SK-N-SH treated with all-trans-retinoic acid at 6 μM for 48 hours (cell line): Measurements from ENCODE around the gene DEPP1.

Source experiments
- ARNTL ChIP-seq: fragments of 450-650 bp; formaldehyde crosslinking; IDR thresholded peaks from 2 replicates; pipeline ENCODE4 v1.5.0; 2020; ENCODE audit warnings: low read depth, mild to moderate bottlenecking, moderate library complexity, borderline replicate concordance
- BACH2 ChIP-seq: fragments of 250-450 bp; sonication (Bioruptor Pico); IDR thresholded peaks from 2 replicates; pipeline ENCODE4 v1.9.0; 2021; ENCODE audit warnings: mild to moderate bottlenecking, borderline replicate concordance
- ESRRG ChIP-seq: fragments of 250-450 bp; sonication (Bioruptor Pico); IDR thresholded peaks from 2 replicates; pipeline ENCODE4 v1.6.1; 2021; ENCODE audit warnings: mild to moderate bottlenecking
- SNAI2 ChIP-seq: fragments of 250-450 bp; sonication (Bioruptor Pico); IDR thresholded peaks from 2 replicates; pipeline ENCODE4 v1.5.0; 2020; ENCODE audit warnings: mild to moderate bottlenecking, moderate library complexity
- TCF4 ChIP-seq: fragments of 250-450 bp; sonication (Bioruptor Pico); IDR thresholded peaks from 2 replicates; pipeline ENCODE4 v1.8.0; 2021; ENCODE audit warnings: mild to moderate bottlenecking, moderate library complexity, borderline replicate concordance
- TOX ChIP-seq: fragments of 250-450 bp; sonication (Bioruptor Pico); IDR thresholded peaks from 2 replicates; pipeline ENCODE4 v1.8.0; 2021; ENCODE audit warnings: mild to moderate bottlenecking, moderate library complexity, borderline replicate concordance
- ZFP3 ChIP-seq: fragments of 250-450 bp; sonication (Bioruptor Pico); IDR thresholded peaks from 2 replicates; pipeline ENCODE4 v1.5.0; 2020; ENCODE audit warnings: mild to moderate bottlenecking, moderate library complexity
- ZFP30 ChIP-seq: fragments of 450-650 bp; formaldehyde crosslinking; IDR thresholded peaks from 2 replicates; pipeline ENCODE4 v1.5.0; 2022; ENCODE audit warnings: mild to moderate bottlenecking, moderate library complexity
- ZNF565 ChIP-seq: fragments of 450-650 bp; formaldehyde crosslinking; conservative IDR thresholded peaks from 2 replicates; pipeline ENCODE4 v1.5.0; 2020; ENCODE audit warnings: low read depth, mild to moderate bottlenecking, moderate library complexity
- ZNF8 ChIP-seq: fragments of 450-650 bp; formaldehyde crosslinking; IDR thresholded peaks from 2 replicates; pipeline ENCODE4 v1.5.0; 2020; ENCODE audit warnings: mild to moderate bottlenecking, moderate library complexity
- TF ChIP-seq, protein P1 (sequence below): fragments of 250-450 bp; sonication (Bioruptor Pico); IDR thresholded peaks from 2 replicates; pipeline ENCODE4 v1.8.0; 2020; ENCODE audit warnings: mild to moderate bottlenecking, moderate library complexity, borderline replicate concordance
- TF ChIP-seq, protein P2 (sequence below): fragments of 250-450 bp; sonication (Bioruptor Pico); IDR thresholded peaks from 2 replicates; pipeline ENCODE4 v1.5.1; 2020; ENCODE audit warnings: low read depth, mild to moderate bottlenecking, moderate library complexity
- TF ChIP-seq, protein P3 (sequence below): fragments of 250-450 bp; sonication (Bioruptor Pico); IDR thresholded peaks from 2 replicates; pipeline ENCODE4 v1.5.1; 2021; ENCODE audit warnings: mild to moderate bottlenecking, moderate library complexity

- TF ChIP-seq ZNF565 (CRISPR knock-in tag), result no peak
- TF ChIP-seq ARNTL, result no peak
- no peak for TF ChIP-seq ESRRG
- TF ChIP-seq ZFP30 (CRISPR knock-in tag), result no peak
- TF ChIP-seq, protein P1, sequence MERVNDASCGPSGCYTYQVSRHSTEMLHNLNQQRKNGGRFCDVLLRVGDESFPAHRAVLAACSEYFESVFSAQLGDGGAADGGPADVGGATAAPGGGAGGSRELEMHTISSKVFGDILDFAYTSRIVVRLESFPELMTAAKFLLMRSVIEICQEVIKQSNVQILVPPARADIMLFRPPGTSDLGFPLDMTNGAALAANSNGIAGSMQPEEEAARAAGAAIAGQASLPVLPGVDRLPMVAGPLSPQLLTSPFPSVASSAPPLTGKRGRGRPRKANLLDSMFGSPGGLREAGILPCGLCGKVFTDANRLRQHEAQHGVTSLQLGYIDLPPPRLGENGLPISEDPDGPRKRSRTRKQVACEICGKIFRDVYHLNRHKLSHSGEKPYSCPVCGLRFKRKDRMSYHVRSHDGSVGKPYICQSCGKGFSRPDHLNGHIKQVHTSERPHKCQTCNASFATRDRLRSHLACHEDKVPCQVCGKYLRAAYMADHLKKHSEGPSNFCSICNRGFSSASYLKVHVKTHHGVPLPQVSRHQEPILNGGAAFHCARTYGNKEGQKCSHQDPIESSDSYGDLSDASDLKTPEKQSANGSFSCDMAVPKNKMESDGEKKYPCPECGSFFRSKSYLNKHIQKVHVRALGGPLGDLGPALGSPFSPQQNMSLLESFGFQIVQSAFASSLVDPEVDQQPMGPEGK (CRISPR knock-in tag), result no peak
- no peak for TF ChIP-seq BACH2 (CRISPR knock-in tag)
- no peak for TF ChIP-seq SNAI2 (CRISPR knock-in tag)
- no peak for TF ChIP-seq TCF4 (CRISPR knock-in tag)
- TF ChIP-seq ZFP3 (CRISPR knock-in tag), result no peak
- TF ChIP-seq, protein P2, sequence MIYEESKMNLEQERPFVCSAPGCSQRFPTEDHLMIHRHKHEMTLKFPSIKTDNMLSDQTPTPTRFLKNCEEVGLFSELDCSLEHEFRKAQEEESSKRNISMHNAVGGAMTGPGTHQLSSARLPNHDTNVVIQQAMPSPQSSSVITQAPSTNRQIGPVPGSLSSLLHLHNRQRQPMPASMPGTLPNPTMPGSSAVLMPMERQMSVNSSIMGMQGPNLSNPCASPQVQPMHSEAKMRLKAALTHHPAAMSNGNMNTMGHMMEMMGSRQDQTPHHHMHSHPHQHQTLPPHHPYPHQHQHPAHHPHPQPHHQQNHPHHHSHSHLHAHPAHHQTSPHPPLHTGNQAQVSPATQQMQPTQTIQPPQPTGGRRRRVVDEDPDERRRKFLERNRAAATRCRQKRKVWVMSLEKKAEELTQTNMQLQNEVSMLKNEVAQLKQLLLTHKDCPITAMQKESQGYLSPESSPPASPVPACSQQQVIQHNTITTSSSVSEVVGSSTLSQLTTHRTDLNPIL (CRISPR knock-in tag), result no peak
- TF ChIP-seq, protein P3, sequence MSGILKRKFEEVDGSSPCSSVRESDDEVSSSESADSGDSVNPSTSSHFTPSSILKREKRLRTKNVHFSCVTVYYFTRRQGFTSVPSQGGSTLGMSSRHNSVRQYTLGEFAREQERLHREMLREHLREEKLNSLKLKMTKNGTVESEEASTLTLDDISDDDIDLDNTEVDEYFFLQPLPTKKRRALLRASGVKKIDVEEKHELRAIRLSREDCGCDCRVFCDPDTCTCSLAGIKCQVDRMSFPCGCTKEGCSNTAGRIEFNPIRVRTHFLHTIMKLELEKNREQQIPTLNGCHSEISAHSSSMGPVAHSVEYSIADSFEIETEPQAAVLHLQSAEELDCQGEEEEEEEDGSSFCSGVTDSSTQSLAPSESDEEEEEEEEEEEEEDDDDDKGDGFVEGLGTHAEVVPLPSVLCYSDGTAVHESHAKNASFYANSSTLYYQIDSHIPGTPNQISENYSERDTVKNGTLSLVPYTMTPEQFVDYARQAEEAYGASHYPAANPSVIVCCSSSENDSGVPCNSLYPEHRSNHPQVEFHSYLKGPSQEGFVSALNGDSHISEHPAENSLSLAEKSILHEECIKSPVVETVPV (CRISPR knock-in tag), result no peak
- TF ChIP-seq ZNF8 (CRISPR knock-in tag), result no peak
- no peak for TF ChIP-seq TOX (CRISPR knock-in tag)
Measured at GRCh38 chr10:44983895-44984278, 5.3 kb upstream of the DEPP1 start.
